H1 (cell line): ENCODE results near the gene MLLT6. TPM values are rescaled to one million over a fixed set of nuclear protein-coding genes. Genes with fewer than 3 reads are reported as not detected.

Experiments used
- CTCF ChIA-PET: fragments of 300-600 bp; sonication (Branson Sonifier 250); formaldehyde crosslinking; loops from one replicate; lab custom pipeline; 2021; ENCODE audit not compliant: partially characterized antibody; lab: Charles Lee
- POLR2A ChIA-PET: fragments of 300-600 bp; sonication (Branson Sonifier 250); formaldehyde crosslinking; loops from one replicate; lab custom pipeline; 2021; ENCODE audit warnings: inconsistent platforms; ENCODE audit not compliant: partially characterized antibody; lab: Charles Lee
- DNase-seq, 2 experiments: peaks; one replicate each; pipeline versions ENCODE4 v3.0.0 to v3.0.0-alpha.2; 2010 to 2022; ENCODE audit warnings: low spot score in 2 of 2, low read depth in 1 of 2, mixed read lengths in 1 of 2
- FAIRE-seq: peaks from 2 replicates; lab custom pipeline; 2011; peaks lifted over from hg19 to GRCh38; lab: Jason Lieb, UNC
- H2AFZ ChIP-seq: 2 replicates; pipeline ENCODE4 v1.8.1; 2012; ENCODE audit warnings: low read length, inconsistent platforms
- H2AK5ac ChIP-seq: 2 replicates; pipeline ENCODE4 v1.6.1; 2013; ENCODE audit warnings: low read depth, low read length
- H2BK120ac ChIP-seq: replicated peaks from 2 replicates; pipeline ENCODE3; 2013; ENCODE audit warnings: low read depth, low read length, inconsistent platforms
- H2BK12ac ChIP-seq: 2 replicates; pipeline ENCODE4 v1.6.1; 2013; ENCODE audit warnings: low read depth, low read length
- H2BK15ac ChIP-seq: 2 replicates; pipeline ENCODE4 v1.6.1; 2013; ENCODE audit warnings: low read length
- H2BK20ac ChIP-seq: 2 replicates; pipeline ENCODE4 v1.6.1; 2013; ENCODE audit warnings: low read length
- H2BK5ac ChIP-seq: 2 replicates; pipeline ENCODE4 v1.6.1; 2013; ENCODE audit warnings: low read depth, low read length
- H3K14ac ChIP-seq: 2 replicates; pipeline ENCODE4 v1.6.1; 2013; ENCODE audit warnings: inconsistent platforms; ENCODE audit not compliant: insufficient read length
- H3K18ac ChIP-seq: 2 replicates; pipeline ENCODE4 v1.6.1; 2013; ENCODE audit warnings: low read length; ENCODE audit errors: extremely low read depth
- H3K23ac ChIP-seq: 2 replicates; pipeline ENCODE4 v1.6.1; 2013; ENCODE audit warnings: inconsistent platforms; ENCODE audit not compliant: insufficient read length
- H3K23me2 ChIP-seq: 2 replicates; pipeline ENCODE4 v1.6.1; 2013; ENCODE audit warnings: low read depth, low read length
- H3K27ac ChIP-seq: 2 replicates; pipeline ENCODE4 v1.6.1; 2011; ENCODE audit warnings: low read depth, low read length, inconsistent platforms
- H3K27me3 ChIP-seq, 4 experiments: replicated peaks in 1 of 4; 1 replicate in 1 of 4; 2 replicates in 3 of 4; pipeline versions ENCODE4 v1.6.1 to v1.8.1; 2011 to 2013; ENCODE audit warnings: low read length in 3 of 4, mild to moderate bottlenecking in 3 of 4, inconsistent platforms in 2 of 4, mixed read lengths in 2 of 4, moderate library complexity in 1 of 4; ENCODE audit not compliant: control insufficient read depth in 3 of 4, insufficient read depth in 3 of 4; ENCODE audit errors: extremely low read depth in 1 of 4
- H3K36me3 ChIP-seq, 4 experiments: 2 replicates each; pipeline versions ENCODE4 v1.6.1 to v1.8.1; 2011 to 2013; ENCODE audit warnings: mild to moderate bottlenecking in 4 of 4, low read length in 3 of 4, moderate library complexity in 2 of 4, control low read depth in 1 of 4, inconsistent platforms in 1 of 4; ENCODE audit not compliant: insufficient read depth in 4 of 4, control insufficient read depth in 2 of 4
- H3K4ac ChIP-seq: replicated peaks from 2 replicates; pipeline ENCODE3; 2013; ENCODE audit warnings: low read length, low read depth, mixed read lengths, inconsistent platforms; ENCODE audit not compliant: insufficient read length
- H3K4me1 ChIP-seq, 4 experiments: replicated peaks in 1 of 4; 1 replicate in 1 of 4; 2 replicates in 3 of 4; pipeline versions ENCODE4 v1.6.1 to v1.8.1; 2011 to 2013; ENCODE audit warnings: low read length in 3 of 4, inconsistent platforms in 2 of 4, mixed read lengths in 1 of 4; ENCODE audit not compliant: insufficient read depth in 4 of 4, control insufficient read depth in 3 of 4
- H3K4me2 ChIP-seq, 2 experiments: 2 replicates each; pipeline versions ENCODE4 v1.6.1 to v1.8.1; 2011 to 2013; ENCODE audit warnings: low read depth in 2 of 2, low read length in 2 of 2, control low read depth in 1 of 2, inconsistent platforms in 1 of 2, mild to moderate bottlenecking in 1 of 2; ENCODE audit not compliant: insufficient read depth in 1 of 2
- H3K4me3 ChIP-seq, 4 experiments: fragments of 200-600, 300-600 bp in 1 of 4; sonication (generic), shearing (Covaris generic), sonication (Bioruptor Twin) in 1 of 4; 2 replicates each; pipeline versions ENCODE4 v1.5.1 to v1.8.1; 2011 to 2016; ENCODE audit warnings: low read length in 4 of 4, low read depth in 3 of 4, control low read depth in 2 of 4, inconsistent platforms in 2 of 4, mild to moderate bottlenecking in 2 of 4, mixed read lengths in 1 of 4, moderate library complexity in 1 of 4; ENCODE audit not compliant: insufficient read depth in 2 of 4; ENCODE audit errors: extremely low read depth in 1 of 4
- H3K56ac ChIP-seq: replicated peaks from 2 replicates; pipeline ENCODE3; 2013; ENCODE audit warnings: low read depth, mild to moderate bottlenecking, mixed read lengths, low read length, inconsistent platforms; ENCODE audit not compliant: insufficient read length
- H3K79me1 ChIP-seq: 2 replicates; pipeline ENCODE4 v1.6.1; 2013; ENCODE audit warnings: low read depth, low read length, control low read depth
- H3K79me2 ChIP-seq, 2 experiments: 2 replicates each; pipeline versions ENCODE4 v1.6.1 to v1.8.1; 2012 to 2013; ENCODE audit warnings: low read length in 2 of 2, mild to moderate bottlenecking in 2 of 2, inconsistent platforms in 1 of 2; ENCODE audit not compliant: insufficient read depth in 2 of 2, control insufficient read depth in 1 of 2
- H3K9ac ChIP-seq, 4 experiments: replicated peaks in 1 of 4; 1 replicate in 1 of 4; 2 replicates in 3 of 4; pipeline versions ENCODE4 v1.6.1 to v1.8.1; 2011 to 2013; ENCODE audit warnings: low read depth in 3 of 4, low read length in 3 of 4, control low read depth in 2 of 4, mild to moderate bottlenecking in 2 of 4, moderate library complexity in 2 of 4, inconsistent platforms in 1 of 4; ENCODE audit errors: extremely low read depth in 1 of 4
- H3K9me3 ChIP-seq, 2 experiments: 2 replicates each; pipeline versions ENCODE4 v1.6.1 to v1.8.1; 2012 to 2013; ENCODE audit warnings: mild to moderate bottlenecking in 2 of 2, moderate library complexity in 2 of 2, control low read depth in 1 of 2, inconsistent platforms in 1 of 2, low read depth in 1 of 2, low read length in 1 of 2, mixed read lengths in 1 of 2; ENCODE audit not compliant: insufficient read depth in 2 of 2
- H4K20me1 ChIP-seq, 2 experiments: replicated peaks in 1 of 2; 2 replicates each; pipeline versions ENCODE3 to v1.8.1; 2011 to 2013; ENCODE audit warnings: inconsistent platforms in 2 of 2, low read length in 2 of 2, mild to moderate bottlenecking in 1 of 2; ENCODE audit not compliant: insufficient read depth in 2 of 2, control insufficient read depth in 1 of 2
- H4K5ac ChIP-seq: 2 replicates; pipeline ENCODE4 v1.6.1; 2013; ENCODE audit warnings: low read length, low read depth, mixed read lengths, inconsistent platforms; ENCODE audit not compliant: insufficient read length
- H4K8ac ChIP-seq: 2 replicates; pipeline ENCODE4 v1.8.0; 2013; ENCODE audit warnings: mild to moderate bottlenecking, moderate library complexity, low read length, inconsistent platforms; ENCODE audit not compliant: insufficient read depth; ENCODE audit errors: extremely low read depth
- H4K91ac ChIP-seq: replicated peaks from 2 replicates; pipeline ENCODE3; 2013; ENCODE audit warnings: low read length, mixed read lengths, inconsistent platforms; ENCODE audit not compliant: insufficient read length
- ASH2L ChIP-seq: fragments of 200-600, 300-600 bp; sonication (generic); IDR thresholded peaks from one replicate; pipeline ENCODE4 v1.7.1; 2017; ENCODE audit warnings: low read length
- BRCA1 ChIP-seq: IDR thresholded peaks from 2 replicates; pipeline ENCODE4 v1.6.1; 2012; ENCODE audit warnings: low read depth, low read length, improper control_type of control experiment
- FOSL1 ChIP-seq: IDR thresholded peaks from 2 replicates; pipeline ENCODE4 v1.6.1; 2011; ENCODE audit warnings: mild to moderate bottlenecking, low read depth, low read length, moderate library complexity; ENCODE audit not compliant: insufficient read depth
- GTF2F1 ChIP-seq: IDR thresholded peaks from 2 replicates; pipeline ENCODE4 v1.6.1; 2012; ENCODE audit warnings: low read depth, low read length, improper control_type of control experiment, borderline replicate concordance
- HDAC6 ChIP-seq: IDR thresholded peaks from one replicate; pipeline ENCODE4 v1.7.1; 2012; ENCODE audit warnings: low read depth, mild to moderate bottlenecking, inconsistent platforms, low read length, moderate library complexity
- KDM1A ChIP-seq: fragments of 200-600, 300-600 bp; sonication (generic); IDR thresholded peaks from 2 replicates; pipeline ENCODE4 v1.7.1; 2016; ENCODE audit warnings: mild to moderate bottlenecking, low read length, borderline replicate concordance
- NRF1 ChIP-seq: IDR thresholded peaks from 2 replicates; pipeline ENCODE4 v1.6.1; 2011; ENCODE audit warnings: mild to moderate bottlenecking, low read depth, low read length, improper control_type of control experiment
- RFX5 ChIP-seq: IDR thresholded peaks from 2 replicates; pipeline ENCODE4 v1.6.1; 2011; ENCODE audit warnings: low read depth, low read length, improper control_type of control experiment, borderline replicate concordance
- RNF2 ChIP-seq: fragments of 200-900, 300-1000 bp; sonication (generic); IDR thresholded peaks from 2 replicates; pipeline ENCODE4 v1.7.1; 2016; ENCODE audit warnings: borderline replicate concordance, low read depth, mild to moderate bottlenecking, antibody characterized with exemption, low read length; ENCODE audit not compliant: poor library complexity, severe bottlenecking; ENCODE audit errors: missing control alignments
- SAP30 ChIP-seq: fragments of 300-600 bp; sonication (generic); IDR thresholded peaks from 2 replicates; pipeline ENCODE4 v1.7.1; 2012; ENCODE audit warnings: low read length, moderate library complexity, mild to moderate bottlenecking, inconsistent platforms; ENCODE audit not compliant: insufficient read depth, insufficient replicate concordance
- SIRT6 ChIP-seq: IDR thresholded peaks from one replicate; pipeline ENCODE4 v1.7.1; 2012; ENCODE audit warnings: low read length, inconsistent platforms
- SP2 ChIP-seq: IDR thresholded peaks from 2 replicates; pipeline ENCODE4 v1.6.1; 2012; ENCODE audit warnings: mild to moderate bottlenecking, low read length, inconsistent platforms
- YY1 ChIP-seq: IDR thresholded peaks from 2 replicates; pipeline ENCODE4 v1.6.1; 2011; ENCODE audit warnings: low read depth, mild to moderate bottlenecking, low read length
- WGBS, 2 experiments: shearing (Covaris generic) in 1 of 2; methylation state at CpG; one replicate each; pipeline versions ENCODE4 v1.1.6 to v1.1.7; 2013 to 2015; ENCODE audit warnings: low lambda C conversion rate in 2 of 2, mixed read lengths in 2 of 2, inconsistent platforms in 1 of 2, low coverage in 1 of 2, missing lambda C conversion rate in 1 of 2; ENCODE audit not compliant: insufficient replicate concordance in 2 of 2, insufficient coverage in 1 of 2, insufficient read length in 1 of 2; ENCODE audit errors: extremely low coverage in 1 of 2, missing lambda C conversion rate in 1 of 2; 5-methylcytosine and 5-hydroxymethylcytosine counted together
- polyA plus RNA-seq, 7 experiments: library from polyadenylated mRNA; depleted of rRNA in 3 of 7; stranded (reverse) in 5 of 7; unstranded in 2 of 7; fragments of >200 nt in 5 of 7; fragments of 200-250 nt in 2 of 7; gene quantifications; 1 replicate in 5 of 7; 2 replicates in 1 of 7; 4 replicates in 1 of 7; pipeline versions ENCODE4 v1.2.1 to v1.2.3, GENCODE V29; 2011 to 2013; ENCODE audit warnings: missing spikeins in 2 of 7, mixed read lengths in 2 of 7
- total RNA-seq: library from RNA; stranded (reverse); fragmentation: NEBNext Ultra II Directional; extraction: Animal tissue kit (Norgen Biotek cat#: 25700); gene quantifications from 2 replicates; pipeline ENCODE4 v1.2.1, GENCODE V29; 2021
- TF ChIP-seq, protein P1 (sequence below): IDR thresholded peaks from 2 replicates; pipeline ENCODE4 v1.6.1; 2012; ENCODE audit warnings: inconsistent platforms

MLLT6 gene
- total and polyA plus RNA-seq, 2 of the 8 experiments (the other 6 are each of a cell fraction or from before 2014, with no cell fraction given) = 6.5 to 8.0 TPM

DNA sequence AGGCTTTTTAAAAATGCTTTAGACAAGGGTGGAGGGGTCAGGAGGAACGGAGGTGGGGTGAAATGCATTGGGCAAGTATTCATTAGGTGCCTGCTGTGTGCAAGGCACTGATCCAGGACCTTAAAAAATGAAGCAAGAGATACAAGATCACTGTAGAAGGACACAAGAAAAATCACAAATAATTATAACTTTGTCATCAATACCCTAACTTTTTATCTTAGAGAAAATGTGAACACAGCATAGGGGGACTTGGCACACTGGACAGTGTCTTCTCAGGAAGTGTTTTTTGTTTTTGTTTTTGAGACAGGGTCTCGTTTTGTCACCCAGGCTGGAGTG lies 37.3 kb upstream of the MLLT6 start:
- Histone ChIP-seq H4K5ac (no peak overlapping the region), H3K4me3 (no peak overlapping the region), H2AK5ac (no peak overlapping the region), H3K4me1 (peaks cover 4 to 33% (median 17%) of the 10 kb centered on the region in 4 experiments), H2BK20ac (no peak overlapping the region), H3K9ac (no peak overlapping the region), H3K56ac (no peak overlapping the region), H2BK12ac (no peak overlapping the region), H2AFZ (no peak overlapping the region), H3K79me1 (no peaks in the 10 kb centered on the region), H2BK15ac (no peak overlapping the region), H3K4me2 (no peak overlapping the region), H3K36me3 (no peaks in the 10 kb centered on the region), H3K14ac (no peak overlapping the region), H2BK120ac (no peak overlapping the region), H4K91ac (no peak overlapping the region), H4K20me1 (peaks cover 0 to 9% of the 10 kb centered on the region in 2 experiments), H3K9me3 (no peaks in the 10 kb centered on the region), H2BK5ac (no peak overlapping the region), H4K8ac (no peak overlapping the region), H3K27ac (no peak overlapping the region), H3K79me2 (no peaks in the 10 kb centered on the region), H3K4ac (no peak overlapping the region), H3K23ac (no peak overlapping the region), H3K18ac (no peak overlapping the region), H3K23me2 (peaks cover 2% of the 10 kb centered on the region), H3K27me3 (peaks cover 26 to 54% (median 51%) of the 10 kb centered on the region in 4 experiments)
- DNase-seq (no peak), FAIRE-seq (no peak)
- ChIA-PET POLR2A (interaction anchor here (0.6 to 3.8 kb wide), 14 partner anchors 9 to 334 kb away, joined by 3 to 18 read pairs (median 4); partner anchors contain the start of gene SRCIN1), CTCF (interaction anchor here (0.6 to 29.5 kb wide), 38 partner anchors 10 to 834 kb away, joined by 3 to 795 read pairs (median 6); partner anchors contain the start of gene SRCIN1)
- 34% methylated on average over 2 of the region's 2 CpGs; no CpG with 5 or more reads in 1 of the 2 experiments for WGBS, 2 experiments
- no peak for TF ChIP-seq NRF1
- no peak for TF ChIP-seq GTF2F1
- no peak for TF ChIP-seq SP2
- TF ChIP-seq SAP30 = no peak
- no peak for TF ChIP-seq BRCA1
- no peak for TF ChIP-seq KDM1A
- no peak for TF ChIP-seq YY1
- no peak for TF ChIP-seq HDAC6
- TF ChIP-seq ASH2L = no peak
- TF ChIP-seq FOSL1 = no peak
- TF ChIP-seq SIRT6 = no peak
- TF ChIP-seq RFX5 = no peak
- TF ChIP-seq RNF2 = no peak
- TF ChIP-seq, protein P1, sequence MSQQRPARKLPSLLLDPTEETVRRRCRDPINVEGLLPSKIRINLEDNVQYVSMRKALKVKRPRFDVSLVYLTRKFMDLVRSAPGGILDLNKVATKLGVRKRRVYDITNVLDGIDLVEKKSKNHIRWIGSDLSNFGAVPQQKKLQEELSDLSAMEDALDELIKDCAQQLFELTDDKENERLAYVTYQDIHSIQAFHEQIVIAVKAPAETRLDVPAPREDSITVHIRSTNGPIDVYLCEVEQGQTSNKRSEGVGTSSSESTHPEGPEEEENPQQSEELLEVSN = no peak
